Measurements from ENCODE around the gene TBL1X. TPM values are rescaled to one million over a fixed set of nuclear protein-coding genes. Genes with fewer than 3 reads are reported as not detected.

TBL1X gene
- polyA plus RNA-seq, 1 experiment: 24.9 TPM

DNA sequence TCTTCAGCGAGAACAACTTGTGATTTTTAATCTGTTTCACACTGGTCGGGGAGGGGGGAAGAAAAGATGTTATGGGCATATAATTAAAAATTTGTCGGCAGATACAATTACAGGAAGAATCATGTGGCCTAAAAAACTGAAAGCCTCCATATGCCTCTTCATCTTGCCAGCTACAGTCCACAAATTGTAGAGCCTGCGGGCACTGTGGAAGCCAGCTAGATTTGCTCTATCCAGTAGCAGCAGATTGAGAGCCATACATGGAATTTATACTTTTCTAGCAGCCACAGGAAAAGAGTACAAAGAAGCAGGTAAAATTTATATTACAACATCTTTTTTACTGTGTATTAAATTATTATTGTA is 147.3 kb downstream of the TBL1X start:
- ChIA-PET POLR2A (no interaction called here), CTCF (no interaction called here)
- Histone ChIP-seq H3K4me3 (ENCODE audit: low read depth, low read length) (no peak overlapping the region), H3K9me3 (ENCODE audit: control insufficient read depth, insufficient read depth, low read length) (no peaks in the 10 kb centered on the region), H3K27ac (ENCODE audit: low read depth, low read length) (no peak overlapping the region), H3K27me3 (ENCODE audit: control insufficient read depth, insufficient read depth, low read length) (no peaks in the 10 kb centered on the region)
- TF ChIP-seq, protein P1, sequence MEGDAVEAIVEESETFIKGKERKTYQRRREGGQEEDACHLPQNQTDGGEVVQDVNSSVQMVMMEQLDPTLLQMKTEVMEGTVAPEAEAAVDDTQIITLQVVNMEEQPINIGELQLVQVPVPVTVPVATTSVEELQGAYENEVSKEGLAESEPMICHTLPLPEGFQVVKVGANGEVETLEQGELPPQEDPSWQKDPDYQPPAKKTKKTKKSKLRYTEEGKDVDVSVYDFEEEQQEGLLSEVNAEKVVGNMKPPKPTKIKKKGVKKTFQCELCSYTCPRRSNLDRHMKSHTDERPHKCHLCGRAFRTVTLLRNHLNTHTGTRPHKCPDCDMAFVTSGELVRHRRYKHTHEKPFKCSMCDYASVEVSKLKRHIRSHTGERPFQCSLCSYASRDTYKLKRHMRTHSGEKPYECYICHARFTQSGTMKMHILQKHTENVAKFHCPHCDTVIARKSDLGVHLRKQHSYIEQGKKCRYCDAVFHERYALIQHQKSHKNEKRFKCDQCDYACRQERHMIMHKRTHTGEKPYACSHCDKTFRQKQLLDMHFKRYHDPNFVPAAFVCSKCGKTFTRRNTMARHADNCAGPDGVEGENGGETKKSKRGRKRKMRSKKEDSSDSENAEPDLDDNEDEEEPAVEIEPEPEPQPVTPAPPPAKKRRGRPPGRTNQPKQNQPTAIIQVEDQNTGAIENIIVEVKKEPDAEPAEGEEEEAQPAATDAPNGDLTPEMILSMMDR (IDR thresholded peaks at IDR 0.05; ENCODE audit: low read depth, low read length): no peak
- no peak for DNase-seq (ENCODE audit: low read depth, low spot score)

DNA sequence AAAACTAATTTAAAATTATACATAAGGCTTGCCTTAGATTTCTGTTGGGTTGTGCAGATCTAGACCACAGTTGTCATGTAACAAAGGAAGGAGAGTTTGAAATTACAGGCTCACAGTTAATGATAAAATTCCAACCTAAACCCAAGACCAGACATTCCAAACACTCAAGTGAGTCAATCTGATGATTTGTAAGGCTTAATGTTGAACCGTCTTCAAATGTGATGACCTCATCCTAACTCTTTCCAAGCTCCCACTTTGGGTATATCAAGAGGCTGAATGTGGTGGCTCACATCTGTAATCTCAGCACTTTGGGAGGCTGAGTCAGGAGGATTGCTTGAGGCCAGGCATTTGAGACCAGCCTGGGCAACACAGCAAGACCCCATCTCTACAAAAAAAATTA is 149.2 kb downstream of the TBL1X start:
- H3K4me3 ChIP-seq (ENCODE audit: low read depth, low read length): no peak overlapping the region
- POLR2A ChIA-PET: no interaction called here
- H3K27me3 ChIP-seq (ENCODE audit: control insufficient read depth, insufficient read depth, low read length): no peaks in the 10 kb centered on the region
- TF ChIP-seq, protein P1 (IDR thresholded peaks at IDR 0.05; ENCODE audit: low read depth, low read length): no peak
- no peaks in the 10 kb centered on the region for H3K9me3 ChIP-seq (ENCODE audit: control insufficient read depth, insufficient read depth, low read length)
- CTCF ChIA-PET: no interaction called here
- H3K27ac ChIP-seq (ENCODE audit: low read depth, low read length): no peak overlapping the region
- DNase-seq (ENCODE audit: low read depth, low spot score): no peak

DNA sequence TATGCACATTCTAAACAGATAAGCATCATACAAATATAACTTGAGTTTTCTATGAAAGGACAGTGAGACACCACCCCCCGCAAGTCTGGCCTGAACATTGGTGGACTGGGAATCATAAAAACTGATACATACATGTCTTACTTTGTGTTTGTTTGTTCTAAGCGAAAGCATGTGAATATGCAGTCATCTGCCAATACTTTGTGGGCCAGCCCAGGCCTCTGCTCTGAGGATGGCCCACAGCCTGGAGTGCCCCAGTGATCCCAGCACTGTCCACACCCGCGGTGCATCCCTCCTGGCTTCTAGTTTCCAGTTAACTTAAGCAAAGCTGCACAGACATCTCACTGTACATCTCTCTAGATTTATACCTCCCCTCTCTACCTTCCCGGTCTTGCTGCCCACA is 154.3 kb downstream of the TBL1X start:
- no peak for DNase-seq (ENCODE audit: low read depth, low spot score)
- Histone ChIP-seq H3K27me3 (ENCODE audit: control insufficient read depth, insufficient read depth, low read length) (no peaks in the 10 kb centered on the region), H3K27ac (ENCODE audit: low read depth, low read length) (no peak overlapping the region), H3K9me3 (ENCODE audit: control insufficient read depth, insufficient read depth, low read length) (no peaks in the 10 kb centered on the region), H3K4me3 (ENCODE audit: low read depth, low read length) (no peak overlapping the region)
- TF ChIP-seq, protein P1 (IDR thresholded peaks at IDR 0.05; ENCODE audit: low read depth, low read length): no peak
- ChIA-PET POLR2A (no interaction called here), CTCF (no interaction called here)

DNA sequence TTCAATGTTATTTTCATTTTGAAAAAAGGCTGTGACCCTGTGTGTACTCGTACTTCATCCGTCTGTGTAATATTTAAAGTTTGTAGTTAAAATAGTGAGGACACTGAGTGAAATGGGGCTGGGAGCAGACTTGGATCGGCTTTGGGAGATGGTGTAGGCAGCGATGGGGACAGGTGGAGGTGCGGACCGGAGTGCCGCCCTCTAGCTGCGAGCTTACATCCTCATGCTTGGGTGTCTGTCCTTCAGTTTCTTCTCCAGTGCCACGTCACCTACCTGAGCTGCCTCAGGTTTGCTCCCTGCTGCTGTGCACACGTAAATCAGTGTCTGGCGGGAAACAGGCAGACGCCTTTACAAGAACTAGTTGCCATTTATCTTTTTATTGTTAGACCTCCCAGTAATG is 154.7 kb downstream of the TBL1X start:
- Histone ChIP-seq H3K27ac (ENCODE audit: low read depth, low read length) (no peak overlapping the region), H3K27me3 (ENCODE audit: control insufficient read depth, insufficient read depth, low read length) (no peaks in the 10 kb centered on the region), H3K4me3 (ENCODE audit: low read depth, low read length) (no peak overlapping the region), H3K9me3 (ENCODE audit: control insufficient read depth, insufficient read depth, low read length) (no peaks in the 10 kb centered on the region)
- POLR2A ChIA-PET: no interaction called here
- DNase-seq (ENCODE audit: low read depth, low spot score): no peak
- CTCF ChIA-PET: no interaction called here
- TF ChIP-seq, protein P1 (IDR thresholded peaks at IDR 0.05; ENCODE audit: low read depth, low read length): no peak

DNA sequence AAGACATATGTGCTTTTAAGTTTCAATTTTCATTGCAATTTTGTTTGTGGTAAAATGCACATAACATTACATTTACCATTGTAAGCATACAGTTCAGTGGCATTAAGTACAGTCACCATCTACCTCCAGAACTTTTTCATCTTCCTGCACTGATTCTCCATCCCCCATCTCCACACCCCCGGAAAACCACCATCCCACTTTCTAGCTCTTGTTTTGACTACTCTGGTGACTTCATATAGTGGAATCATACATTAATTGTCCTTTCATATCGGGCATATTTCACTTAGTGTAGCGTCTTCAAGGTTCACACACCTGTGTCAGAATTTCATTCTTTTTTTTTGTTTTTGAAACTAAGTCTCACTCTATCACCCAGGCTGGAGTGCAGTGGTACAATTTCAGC is 157.3 kb downstream of the TBL1X start:
- H3K27me3 ChIP-seq (ENCODE audit: control insufficient read depth, insufficient read depth, low read length): no peaks in the 10 kb centered on the region
- no peaks in the 10 kb centered on the region for H3K9me3 ChIP-seq (ENCODE audit: control insufficient read depth, insufficient read depth, low read length)
- TF ChIP-seq, protein P1 (IDR thresholded peaks at IDR 0.05; ENCODE audit: low read depth, low read length): no peak
- no peak for DNase-seq (ENCODE audit: low read depth, low spot score)
- no peak overlapping the region for H3K4me3 ChIP-seq (ENCODE audit: low read depth, low read length)
- no peak overlapping the region for H3K27ac ChIP-seq (ENCODE audit: low read depth, low read length)
- CTCF ChIA-PET: interaction anchor here (0.6 kb wide), 1 partner anchor 58 kb away, joined by 4 read pairs; no protein-coding TSS in a partner anchor
- POLR2A ChIA-PET: no interaction called here

Data from AG04450 (cell line).